Putamen (tissue), 1 donor: ENCODE data around the gene SULT1C2.

Experiments used
- DNase-seq: peaks from one replicate; pipeline ENCODE4 v3.0.0-alpha.2; 2016; ENCODE audit warnings: low spot score

SULT1C2 gene

GRCh38 chr2:108293850-108294249 lies 5.2 kb downstream of the SULT1C2 start:
- no peak for DNase-seq

DNA sequence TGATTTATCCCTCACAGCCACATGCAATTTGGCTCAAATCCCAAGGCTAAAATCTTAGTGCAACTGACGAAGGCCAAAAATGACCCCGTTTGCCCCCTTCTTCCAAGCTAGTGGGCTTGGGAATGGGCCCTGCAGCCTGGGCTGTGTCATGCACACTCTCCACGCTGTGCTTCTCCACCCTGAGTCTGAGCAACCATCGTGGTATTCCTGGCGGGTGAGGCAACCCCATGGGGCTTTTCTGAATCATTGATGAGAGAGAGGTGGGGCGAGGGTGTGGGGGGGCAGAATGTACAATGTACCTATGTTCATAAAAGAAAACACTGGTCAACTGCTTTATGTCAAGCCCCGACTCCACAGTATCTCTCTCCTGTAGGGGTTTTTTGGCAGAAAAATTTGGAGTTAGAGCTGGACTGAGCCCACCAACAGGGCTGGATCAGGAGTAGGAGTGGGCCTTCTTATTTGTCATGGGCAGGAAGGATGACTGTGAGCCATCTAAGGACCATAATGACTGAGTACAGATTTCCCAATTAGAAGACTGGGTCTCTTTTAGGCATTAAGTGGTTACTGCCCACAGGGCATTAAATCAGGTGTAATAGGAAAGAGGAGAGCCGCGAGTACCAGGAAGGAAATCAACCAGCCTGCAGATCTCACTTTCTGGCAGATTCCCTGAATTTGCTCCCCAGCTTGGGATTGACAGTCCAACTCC lies 8.9 kb downstream of the SULT1C2 start:
- no peak for DNase-seq

- DNase-seq = no peak
These were observed 12.9 kb downstream of the SULT1C2 start for GRCh38 chr2:108301558-108301957.

GRCh38 chr2:108304975-108305374 lies 16.3 kb downstream of the SULT1C2 start:
- no peak for DNase-seq

DNA sequence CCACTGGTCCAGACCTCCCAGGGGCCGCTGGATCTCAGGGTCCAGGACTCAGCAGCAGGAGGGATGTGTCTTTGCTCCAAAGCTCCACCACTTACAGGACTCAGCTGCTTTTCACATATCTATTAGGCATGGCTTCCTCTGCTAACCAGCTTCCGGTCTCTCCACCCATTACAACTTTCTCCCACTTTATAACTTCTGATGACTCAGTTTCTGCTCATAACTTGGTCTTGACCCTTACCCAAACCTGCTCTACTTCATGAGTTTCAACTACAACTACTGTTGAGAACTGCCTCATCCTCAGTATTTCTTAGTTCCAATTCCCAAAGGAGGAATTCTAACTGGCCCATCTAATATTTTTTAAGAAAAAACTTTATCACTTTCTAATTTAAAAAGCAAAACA lies 17.2 kb downstream of the SULT1C2 start:
- no peak for DNase-seq

DNA sequence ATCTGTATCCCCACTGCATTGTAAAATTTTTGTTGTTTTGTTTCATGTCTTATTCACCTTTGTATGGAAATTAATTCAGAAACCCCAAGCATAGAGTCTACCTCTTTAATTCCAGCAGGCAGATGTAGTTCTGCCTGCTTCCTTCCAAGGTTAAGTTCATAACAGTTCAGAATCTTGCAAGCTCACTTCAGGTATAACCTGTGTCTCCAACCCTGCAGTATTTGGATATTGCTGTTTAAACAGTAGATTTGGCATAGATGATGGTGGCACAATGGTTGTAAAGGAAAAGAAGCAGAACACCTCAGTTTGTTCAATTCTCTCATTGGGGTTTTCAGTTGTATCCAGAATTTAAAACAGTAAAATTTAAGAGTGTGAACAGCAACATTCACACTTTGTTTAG lies 21.2 kb downstream of the SULT1C2 start:
- no peak for DNase-seq

- DNase-seq = no peak
These were observed 26.0 kb downstream of the SULT1C2 start for GRCh38 chr2:108314586-108315296.

- no peak for DNase-seq
These were observed 26.8 kb downstream of the SULT1C2 start for GRCh38 chr2:108315444-108315934.

DNA sequence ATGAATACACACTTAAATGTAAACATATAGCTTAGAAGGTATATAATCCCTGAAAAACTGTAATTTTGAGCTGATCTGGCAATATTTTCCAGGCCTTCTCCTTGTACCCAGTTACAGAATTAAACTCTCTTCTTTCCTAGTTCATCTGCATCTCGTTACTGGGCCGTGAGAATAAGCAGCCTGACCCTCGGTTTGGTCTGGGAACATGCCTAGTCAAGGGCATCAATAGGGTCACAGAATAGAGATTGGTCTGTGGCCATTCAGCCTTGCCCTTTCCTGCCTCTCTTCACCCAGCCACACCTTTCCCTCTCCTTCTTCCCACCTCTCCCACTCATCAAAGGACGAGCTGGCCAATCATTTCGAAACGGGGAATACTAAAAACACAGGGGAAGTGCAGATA lies 27.3 kb downstream of the SULT1C2 start:
- DNase-seq = no peak

- no peak for DNase-seq
These were observed 28.0 kb downstream of the SULT1C2 start for GRCh38 chr2:108316461-108317258.

DNA sequence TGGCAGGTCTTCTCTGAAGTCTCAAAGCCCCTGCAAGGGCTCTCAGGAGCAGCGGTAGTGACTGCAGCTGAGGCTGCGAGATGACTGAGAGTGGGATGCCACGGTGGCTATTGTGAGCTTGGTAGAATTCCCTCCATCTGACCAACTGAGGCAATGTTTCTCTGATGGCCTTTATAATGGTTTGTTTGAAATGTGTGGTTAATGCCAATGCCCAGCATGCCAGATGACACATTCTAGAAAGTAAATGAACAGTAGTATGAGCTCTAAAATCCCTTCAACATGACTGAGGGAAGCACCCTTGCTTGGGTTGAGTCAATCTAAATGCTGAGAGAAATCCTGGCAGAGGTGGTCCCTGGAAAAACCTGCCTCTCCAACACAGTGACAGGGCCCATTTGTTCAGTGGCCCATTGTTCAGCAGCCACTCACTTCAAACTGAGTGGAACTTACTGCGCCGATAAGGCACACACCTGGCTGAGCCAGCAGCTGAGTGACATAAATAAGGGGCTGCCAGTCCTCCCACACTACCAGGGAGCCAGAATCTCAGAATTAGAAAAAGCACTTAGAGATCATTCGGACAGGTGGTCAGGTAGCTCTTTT lies 31.7 kb downstream of the SULT1C2 start:
- DNase-seq = no peak

GRCh38 chr2:108323619-108324018 lies 34.9 kb downstream of the SULT1C2 start:
- DNase-seq = no peak

- no peak for DNase-seq
These were observed 36.0 kb downstream of the SULT1C2 start for GRCh38 chr2:108324531-108325255.

DNA sequence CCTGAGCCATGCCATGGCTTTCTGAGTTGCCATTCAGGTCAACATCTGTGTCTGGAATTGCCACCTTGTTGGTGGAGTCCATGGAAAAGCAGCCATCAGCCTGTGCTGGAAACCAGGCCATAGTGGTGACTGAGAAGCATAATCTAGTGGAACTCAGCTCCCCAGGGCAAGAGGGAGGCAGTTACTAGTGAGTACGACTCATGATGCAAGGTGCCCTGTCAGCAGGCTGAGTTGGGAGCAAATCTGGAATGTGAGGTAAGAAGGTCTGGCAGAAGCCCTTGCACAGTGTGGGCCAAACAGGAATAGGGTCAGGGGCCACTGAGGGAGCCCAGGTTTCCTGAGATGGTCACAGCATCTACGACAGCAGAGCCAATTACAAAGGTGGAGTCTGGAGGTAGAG lies 37.1 kb downstream of the SULT1C2 start:
- DNase-seq = no peak

DNA sequence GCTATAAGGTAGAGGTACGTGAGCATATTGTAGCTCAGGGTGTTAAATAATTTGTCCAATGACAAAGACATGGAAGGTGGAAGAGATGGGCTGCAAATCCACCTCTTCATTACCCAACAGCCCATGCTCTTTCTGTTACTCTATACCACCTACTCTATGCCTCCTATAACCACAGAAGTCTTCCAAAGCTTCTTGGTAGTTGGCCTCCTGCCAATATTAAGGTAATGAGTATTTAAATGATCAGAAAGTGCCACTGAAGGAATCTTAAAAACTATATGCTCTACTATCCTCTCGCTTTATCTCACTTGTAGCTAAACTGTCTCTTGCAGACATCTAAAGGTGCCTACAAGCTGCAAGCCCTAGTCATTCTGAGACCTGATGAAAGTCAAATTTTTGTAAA lies 41.1 kb downstream of the SULT1C2 start:
- no peak for DNase-seq

- no peak for DNase-seq
These were observed 42.3 kb downstream of the SULT1C2 start for GRCh38 chr2:108330979-108331378.

DNA sequence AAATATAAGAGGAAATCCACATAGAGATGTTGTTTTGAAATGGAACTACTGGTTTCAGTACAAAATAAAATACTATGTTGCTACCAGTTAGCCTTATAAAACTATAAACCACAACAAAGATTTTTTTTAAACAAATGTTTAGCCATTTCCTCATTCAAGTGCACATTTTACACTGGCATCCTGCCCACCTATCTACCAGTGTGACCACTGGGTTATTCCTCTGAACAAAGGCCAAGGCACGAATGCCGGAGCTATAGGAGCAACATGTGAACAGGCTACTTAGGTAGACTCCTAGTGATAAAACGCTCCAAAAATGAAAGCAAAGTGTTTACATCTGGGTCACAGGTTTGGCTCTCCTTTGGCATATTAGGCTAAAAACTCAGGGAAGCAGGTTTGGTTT lies 57.3 kb downstream of the SULT1C2 start:
- no peak for DNase-seq

DNA sequence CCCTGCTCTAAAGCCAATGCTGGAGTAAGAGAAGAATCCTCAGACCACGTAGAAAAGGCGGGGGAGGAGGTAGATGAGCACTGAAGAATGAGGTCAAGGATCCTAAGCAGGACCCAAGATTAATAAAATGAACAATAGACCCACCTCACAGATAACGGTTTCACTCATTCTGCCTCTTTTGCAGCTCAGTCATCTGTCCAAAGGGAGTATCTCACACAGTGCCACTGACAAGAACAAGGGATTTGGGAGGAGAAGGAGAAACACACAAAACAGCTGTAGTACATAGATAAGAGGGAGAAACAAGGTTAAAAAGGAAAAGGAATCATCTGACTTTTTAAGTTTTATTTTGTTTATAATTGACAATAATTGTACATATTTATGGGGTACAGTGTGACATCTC lies 58.1 kb downstream of the SULT1C2 start:
- DNase-seq = no peak

DNA sequence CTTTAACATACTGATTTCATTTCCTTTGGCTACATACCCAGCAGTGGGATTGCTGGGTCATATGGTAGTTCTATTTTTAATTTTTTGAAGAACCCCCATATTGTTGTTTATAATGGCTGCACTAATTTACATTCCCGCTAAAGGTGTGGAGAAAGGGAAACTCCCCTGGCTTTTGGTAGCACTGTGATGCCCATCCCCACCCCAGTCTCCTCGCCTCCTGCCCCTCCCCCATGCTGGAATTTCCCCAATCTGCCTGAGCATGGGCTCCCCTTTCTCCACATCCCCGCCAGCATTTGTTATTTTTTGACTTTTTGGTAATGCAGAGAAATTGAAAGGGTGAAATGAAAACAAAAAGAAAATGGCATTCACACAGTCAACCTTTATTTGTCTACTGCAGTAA lies 59.1 kb downstream of the SULT1C2 start:
- no peak for DNase-seq

DNA sequence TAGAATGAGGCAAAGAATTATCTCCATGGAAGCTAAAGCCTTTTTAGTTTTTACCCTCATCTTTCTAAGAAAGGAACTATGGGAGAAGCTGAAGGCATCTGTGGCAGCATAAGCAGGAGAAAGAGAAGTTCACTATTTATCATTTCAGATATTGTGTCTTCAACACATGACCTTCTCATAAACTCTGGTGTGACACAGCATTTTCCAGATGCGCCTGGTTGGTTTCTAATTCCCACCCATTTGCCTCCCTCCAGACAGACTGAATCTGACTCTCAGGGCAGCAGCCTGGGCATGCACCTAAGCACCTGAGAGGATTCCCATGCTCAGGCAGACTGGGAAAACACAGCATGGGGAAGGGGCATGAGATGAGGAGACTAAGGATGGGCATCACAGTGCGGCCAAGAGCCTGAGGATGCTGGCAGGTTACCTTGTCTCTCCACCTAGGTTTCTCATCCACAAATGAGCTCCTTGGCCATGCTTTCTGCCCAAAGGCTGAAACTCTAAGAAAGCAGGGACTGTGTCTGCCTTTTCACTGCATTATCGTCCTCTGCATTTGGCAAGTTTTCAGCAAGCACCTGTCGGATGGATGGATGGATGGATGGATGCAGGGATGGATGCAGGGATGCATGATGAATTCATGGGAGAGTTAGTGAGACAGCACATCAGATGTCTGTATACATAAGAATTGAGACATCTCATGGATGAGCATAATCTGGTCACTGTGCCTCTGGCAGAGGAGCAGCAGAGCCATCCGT lies 60.3 kb downstream of the SULT1C2 start:
- no peak for DNase-seq

DNA sequence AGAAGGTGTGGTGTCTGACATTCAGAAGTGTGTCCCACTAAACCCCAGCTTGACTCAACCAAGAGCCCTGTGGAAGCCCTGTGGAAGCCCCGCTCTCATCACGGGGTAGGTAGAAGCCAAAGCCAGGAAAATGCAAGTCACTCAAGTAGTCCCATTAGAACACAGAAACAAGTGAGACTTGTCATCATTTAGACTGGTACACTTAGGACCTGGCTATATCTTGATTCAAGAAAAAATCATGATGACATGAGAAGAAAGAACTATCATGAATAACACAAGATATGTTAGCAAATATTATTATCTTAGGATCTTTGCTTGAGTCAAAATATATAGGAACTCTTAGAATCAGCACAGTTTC lies 60.9 kb downstream of the SULT1C2 start:
- DNase-seq = no peak
